Peyer's patch (tissue), 4 donors: Measurements from ENCODE around the gene PALM2AKAP2.

Experiments used
- CTCF ChIP-seq, 6 experiments: fragments of 450-650 bp in 4 of 6; fragments of 200-600 bp in 2 of 6; sonication (generic) in 1 of 6; IDR thresholded peaks; one replicate each; pipeline ENCODE4 v1.5.1; 2017 to 2019; ENCODE audit warnings: antibody characterized with exemption in 6 of 6, mild to moderate bottlenecking in 3 of 6, moderate library complexity in 1 of 6
- POLR2A ChIP-seq, 2 donors: fragments of 450-650 bp; IDR thresholded peaks; one replicate each; pipeline ENCODE4 v1.5.1; 2017; ENCODE audit warnings: antibody characterized with exemption in 2 of 2, mild to moderate bottlenecking in 2 of 2, moderate library complexity in 2 of 2

GRCh38 chr9:109733690-109734089 lies 46.3 kb upstream of the PALM2AKAP2 start:
- no peak for TF ChIP-seq CTCF (IDR thresholded peaks at IDR 0.05)
- no peak for TF ChIP-seq POLR2A (IDR thresholded peaks at IDR 0.05)
